IMR-90 (cell line): ENCODE data around the gene PSAP.

Experiments used
- CEBPB ChIP-seq: IDR thresholded peaks from 2 replicates; pipeline ENCODE4 v1.6.1; 2012; ENCODE audit warnings: low read depth, low read length, improper control_type of control experiment
- POLR2A ChIP-seq: IDR thresholded peaks from 2 replicates; pipeline ENCODE4 v1.6.1; 2012; ENCODE audit warnings: mild to moderate bottlenecking, low read depth, low read length
- TF ChIP-seq, protein P1 (sequence below): conservative IDR thresholded peaks from 2 replicates; pipeline ENCODE4 v1.5.1; 2012; ENCODE audit warnings: mild to moderate bottlenecking, low read depth, low read length, improper control_type of control experiment
- TF ChIP-seq, protein P2 (sequence below): fragments of 150-350 bp; IDR thresholded peaks from 2 replicates; pipeline ENCODE4 v1.6.1; 2017; ENCODE audit warnings: mild to moderate bottlenecking, antibody characterized with exemption, low read length, low read depth

DNA sequence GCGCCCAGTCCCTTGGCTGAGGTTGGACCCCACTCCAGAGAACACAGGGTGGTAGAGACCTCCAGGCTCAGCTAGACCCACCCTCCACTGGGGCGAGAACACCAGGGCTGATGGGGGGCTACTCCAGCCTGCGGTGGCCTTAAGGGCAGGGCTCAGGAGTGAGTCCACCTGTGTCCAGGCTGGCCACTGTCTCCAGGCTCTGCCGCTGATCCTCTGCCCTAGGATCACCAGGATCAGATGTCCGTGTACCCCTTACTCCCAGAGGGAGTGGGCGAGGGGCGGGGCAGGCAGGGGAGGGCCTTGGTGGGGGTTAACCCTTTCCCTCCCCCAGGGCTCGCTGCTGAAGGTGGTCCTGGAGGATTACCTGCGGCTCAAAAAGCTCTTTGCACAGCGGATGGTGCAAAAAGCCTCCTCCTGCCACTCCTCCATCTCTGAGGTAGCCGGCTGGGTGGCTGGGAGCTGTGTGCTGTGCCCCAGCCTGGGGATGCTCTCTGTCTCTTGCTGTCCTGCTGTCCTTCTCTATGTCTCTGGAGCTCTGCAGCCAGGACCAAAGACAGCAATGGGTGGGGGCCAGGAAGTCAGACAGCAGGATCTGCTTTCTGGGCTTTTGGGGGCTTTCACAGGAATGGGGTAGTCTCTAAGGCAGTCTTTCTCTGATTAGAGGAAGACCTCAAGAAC is 38.0 kb downstream of the PSAP start:
- TF ChIP-seq CEBPB, result no peak
- TF ChIP-seq, protein P1, sequence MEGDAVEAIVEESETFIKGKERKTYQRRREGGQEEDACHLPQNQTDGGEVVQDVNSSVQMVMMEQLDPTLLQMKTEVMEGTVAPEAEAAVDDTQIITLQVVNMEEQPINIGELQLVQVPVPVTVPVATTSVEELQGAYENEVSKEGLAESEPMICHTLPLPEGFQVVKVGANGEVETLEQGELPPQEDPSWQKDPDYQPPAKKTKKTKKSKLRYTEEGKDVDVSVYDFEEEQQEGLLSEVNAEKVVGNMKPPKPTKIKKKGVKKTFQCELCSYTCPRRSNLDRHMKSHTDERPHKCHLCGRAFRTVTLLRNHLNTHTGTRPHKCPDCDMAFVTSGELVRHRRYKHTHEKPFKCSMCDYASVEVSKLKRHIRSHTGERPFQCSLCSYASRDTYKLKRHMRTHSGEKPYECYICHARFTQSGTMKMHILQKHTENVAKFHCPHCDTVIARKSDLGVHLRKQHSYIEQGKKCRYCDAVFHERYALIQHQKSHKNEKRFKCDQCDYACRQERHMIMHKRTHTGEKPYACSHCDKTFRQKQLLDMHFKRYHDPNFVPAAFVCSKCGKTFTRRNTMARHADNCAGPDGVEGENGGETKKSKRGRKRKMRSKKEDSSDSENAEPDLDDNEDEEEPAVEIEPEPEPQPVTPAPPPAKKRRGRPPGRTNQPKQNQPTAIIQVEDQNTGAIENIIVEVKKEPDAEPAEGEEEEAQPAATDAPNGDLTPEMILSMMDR, result no peak
- TF ChIP-seq POLR2A, result no peak
- TF ChIP-seq, protein P2, sequence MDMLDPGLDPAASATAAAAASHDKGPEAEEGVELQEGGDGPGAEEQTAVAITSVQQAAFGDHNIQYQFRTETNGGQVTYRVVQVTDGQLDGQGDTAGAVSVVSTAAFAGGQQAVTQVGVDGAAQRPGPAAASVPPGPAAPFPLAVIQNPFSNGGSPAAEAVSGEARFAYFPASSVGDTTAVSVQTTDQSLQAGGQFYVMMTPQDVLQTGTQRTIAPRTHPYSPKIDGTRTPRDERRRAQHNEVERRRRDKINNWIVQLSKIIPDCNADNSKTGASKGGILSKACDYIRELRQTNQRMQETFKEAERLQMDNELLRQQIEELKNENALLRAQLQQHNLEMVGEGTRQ, result no peak
